ENCODE results near the gene SLC40A1.

Gene SLC40A1

DNA sequence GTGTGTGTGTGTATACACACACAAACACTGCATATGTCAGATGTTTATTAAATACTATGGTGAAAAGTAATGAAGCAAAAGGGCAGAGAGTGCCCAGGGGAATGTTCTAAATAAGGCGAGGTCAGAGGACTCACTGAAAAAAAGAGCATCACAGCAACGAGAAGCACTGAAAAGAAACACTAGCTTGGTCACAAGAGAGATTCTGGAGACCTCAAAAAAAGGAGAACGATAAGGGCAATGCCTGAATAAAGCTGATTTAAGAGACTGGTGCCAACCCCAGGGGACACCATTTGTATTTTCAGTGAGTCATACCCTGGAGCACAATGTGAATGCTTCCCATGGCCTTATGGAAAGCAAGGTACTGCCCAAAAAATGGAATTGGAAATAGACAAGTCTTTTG lies 14.5 kb downstream of the SLC40A1 start:
- no peak for DNase-seq (ENCODE audit: low read depth)

GRCh38 chr2:189561371-189562038 lies 19.1 kb downstream of the SLC40A1 start:
- DNase-seq (ENCODE audit: low read depth), result no peak

DNA sequence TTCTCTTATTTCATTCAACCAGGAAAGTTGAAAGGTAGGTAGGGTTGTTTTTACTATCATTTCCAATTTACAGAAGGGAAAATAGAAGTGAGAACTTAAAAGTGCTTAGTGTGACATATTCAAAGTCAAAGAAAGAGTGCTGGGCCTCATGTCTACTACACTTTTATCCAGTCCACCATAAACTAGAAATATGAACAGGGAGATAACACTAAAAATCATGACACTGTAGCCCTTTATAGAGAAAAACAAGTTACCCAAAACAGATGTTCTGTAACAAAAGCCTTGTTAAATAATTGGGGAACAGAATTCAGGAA lies 20.4 kb downstream of the SLC40A1 start:
- DNase-seq (ENCODE audit: low read depth), result no peak

DNA sequence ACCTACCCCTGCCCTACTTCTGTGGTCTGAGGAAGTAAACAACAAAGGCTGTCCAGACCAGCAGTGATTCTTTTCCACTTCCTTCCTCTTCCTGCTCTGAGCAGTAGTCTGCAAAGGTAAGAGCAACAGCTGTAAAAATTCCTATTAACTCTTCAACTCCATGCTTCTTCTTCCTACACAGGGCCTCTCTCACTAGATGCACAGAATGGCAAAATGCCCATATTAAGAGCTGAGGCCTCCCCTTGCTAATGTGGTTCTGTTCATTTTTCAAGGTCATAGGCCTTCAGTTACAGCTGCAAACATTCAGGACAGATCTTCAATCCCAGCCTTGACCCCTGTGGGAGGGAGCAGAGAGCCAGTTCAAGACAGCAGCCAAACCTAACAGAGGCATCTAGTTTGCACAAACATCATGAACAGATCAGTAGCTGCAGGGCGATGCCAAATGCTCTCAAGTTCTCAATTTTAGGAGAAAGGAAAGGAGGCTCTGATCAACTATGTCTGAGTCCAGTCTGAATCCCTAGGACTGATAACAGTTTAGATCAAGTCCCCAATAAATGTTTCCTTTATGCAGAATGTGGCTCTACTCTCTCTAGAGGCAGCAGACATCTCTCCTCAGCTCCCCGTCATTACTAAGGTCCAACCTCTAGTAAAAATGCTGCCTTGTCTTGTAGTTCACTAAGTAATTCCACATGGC lies 20.9 kb downstream of the SLC40A1 start:
- no peak for DNase-seq (ENCODE audit: low read depth)

- DNase-seq (ENCODE audit: low read depth), result no peak
Measured at GRCh38 chr2:189558516-189559272, 21.9 kb downstream of the SLC40A1 start.

DNA sequence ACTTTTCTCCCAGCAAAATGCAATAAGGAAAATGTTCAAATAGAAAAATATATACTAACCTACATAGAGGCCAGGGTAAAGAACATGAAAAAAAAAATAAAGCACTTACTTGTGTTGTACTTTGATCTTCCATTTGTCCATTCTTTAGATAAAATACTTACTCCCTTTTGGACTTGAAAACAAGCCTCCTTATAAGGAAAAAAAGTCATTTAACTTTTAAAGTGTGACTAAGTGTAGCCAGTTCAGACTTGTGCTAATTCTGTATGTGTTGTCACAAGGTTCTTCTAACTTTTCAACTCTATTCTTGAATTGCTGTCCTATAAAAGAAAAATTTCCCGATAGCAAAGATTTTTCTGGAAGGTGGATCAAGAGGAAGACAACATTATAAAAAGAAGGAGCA lies 23.2 kb downstream of the SLC40A1 start:
- DNase-seq (ENCODE audit: low read depth), result no peak

GRCh38 chr2:189556526-189556925 lies 24.1 kb downstream of the SLC40A1 start:
- DNase-seq (ENCODE audit: low read depth), result no peak

DNA sequence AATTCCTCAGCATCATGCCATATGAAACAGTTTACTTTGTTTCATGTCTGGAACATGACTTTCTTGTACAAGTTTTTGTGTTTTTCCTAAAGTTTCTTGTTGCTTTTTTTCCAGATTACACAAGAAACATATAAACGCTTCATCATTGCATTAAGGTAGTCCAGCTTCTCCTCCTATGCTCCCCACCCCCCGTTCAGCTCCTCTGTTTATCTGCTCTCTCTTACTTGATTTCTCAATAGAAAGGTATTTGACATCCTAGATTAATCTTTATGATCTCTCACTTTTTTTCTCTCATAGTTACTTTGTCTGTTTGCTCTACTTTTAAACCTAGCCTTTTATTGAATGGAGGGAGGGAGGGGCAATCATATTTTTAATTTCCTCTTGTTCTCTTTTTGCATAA lies 25.4 kb downstream of the SLC40A1 start:
- no peak for DNase-seq (ENCODE audit: low read depth)

GRCh38 chr2:189553504-189554088 lies 27.0 kb downstream of the SLC40A1 start:
- no peak for DNase-seq (ENCODE audit: low read depth)

GRCh38 chr2:189552991-189553404 lies 27.6 kb downstream of the SLC40A1 start:
- DNase-seq (ENCODE audit: low read depth), result no peak

GRCh38 chr2:189552334-189552990 lies 28.1 kb downstream of the SLC40A1 start:
- no peak for DNase-seq (ENCODE audit: low read depth)

DNA sequence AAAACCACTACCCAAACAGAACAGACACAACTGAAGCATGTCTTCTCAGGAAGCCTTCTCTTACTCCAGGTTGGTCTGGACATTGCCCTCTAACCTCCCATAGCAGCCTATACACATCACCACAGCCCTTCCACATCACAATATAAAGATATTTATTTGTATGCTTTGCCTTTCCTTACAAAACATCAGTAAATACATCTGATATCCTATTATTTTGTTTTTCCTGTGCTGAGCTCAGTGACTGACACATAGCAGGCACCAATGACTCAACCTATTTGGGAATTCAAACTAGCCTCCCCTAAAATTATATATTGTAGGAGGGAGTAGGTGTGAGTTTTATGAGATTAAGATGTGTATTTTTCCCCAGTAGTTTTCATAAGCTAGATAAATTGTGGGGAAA lies 28.8 kb downstream of the SLC40A1 start:
- no peak for DNase-seq (ENCODE audit: low read depth)

- DNase-seq (ENCODE audit: low read depth), result no peak
Measured at GRCh38 chr2:189549449-189549832, 31.1 kb downstream of the SLC40A1 start.

GRCh38 chr2:189548666-189549448 lies 31.7 kb downstream of the SLC40A1 start:
- no peak for DNase-seq (ENCODE audit: low read depth)

- DNase-seq (ENCODE audit: low read depth), result no peak
Measured at GRCh38 chr2:189545418-189545817, 35.2 kb downstream of the SLC40A1 start.

DNA sequence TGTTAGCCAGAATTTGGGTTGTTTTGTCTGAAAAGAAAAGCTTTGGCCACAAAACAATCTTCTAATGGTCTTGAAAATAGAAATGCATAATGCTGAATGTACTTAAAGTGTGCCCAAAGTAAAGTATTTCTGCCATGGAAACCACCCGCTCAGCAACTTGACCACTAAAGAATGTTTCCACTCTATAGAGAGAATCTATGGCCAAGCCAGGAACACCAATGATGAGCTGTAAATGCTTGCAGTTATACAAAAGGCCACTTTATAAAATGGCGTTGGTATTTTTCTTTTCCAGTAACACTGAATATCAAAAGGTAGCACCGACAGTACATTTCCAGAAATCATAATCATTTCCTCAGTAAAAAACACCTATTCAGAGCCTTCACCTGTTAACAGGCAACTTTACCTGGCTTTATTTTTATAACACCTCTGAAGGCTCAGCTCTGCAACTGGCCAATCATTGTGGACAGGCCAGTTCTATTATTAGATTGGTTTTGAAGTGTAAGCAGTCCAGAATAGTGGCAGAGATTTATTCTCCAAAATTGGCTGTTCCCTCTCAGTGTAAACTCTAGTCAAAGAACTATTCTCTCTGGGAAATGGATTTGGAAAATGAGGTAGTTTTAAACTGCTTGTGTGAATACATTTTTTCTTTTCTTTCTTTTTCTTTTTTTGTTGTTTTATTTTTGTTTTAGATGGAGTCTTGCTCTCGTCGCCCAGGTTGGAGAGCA lies 36.1 kb downstream of the SLC40A1 start:
- no peak for DNase-seq (ENCODE audit: low read depth)

GRCh38 chr2:189543367-189543766 lies 37.2 kb downstream of the SLC40A1 start:
- no peak for DNase-seq (ENCODE audit: low read depth)

- no peak for DNase-seq (ENCODE audit: low read depth)
Measured at GRCh38 chr2:189542145-189542882, 38.3 kb downstream of the SLC40A1 start.

DNA sequence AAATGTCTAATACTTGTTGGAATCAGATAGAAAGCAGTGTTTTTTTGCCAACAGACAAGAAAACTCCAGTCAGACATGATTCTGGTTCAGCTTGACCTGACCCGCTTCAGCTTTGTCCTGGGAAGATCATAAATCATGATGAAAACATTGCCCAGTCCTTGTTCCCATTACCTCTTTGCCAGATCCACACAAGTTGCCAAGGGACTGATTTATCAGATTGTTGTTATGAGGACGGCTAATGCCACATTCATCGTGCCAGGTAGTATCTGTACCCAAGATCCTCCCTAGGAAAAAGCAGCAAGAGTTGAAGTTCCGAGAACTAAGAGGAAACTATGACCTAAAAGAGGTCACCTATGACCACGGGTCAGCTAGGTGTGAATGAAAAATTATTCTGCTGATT lies 39.0 kb downstream of the SLC40A1 start:
- no peak for DNase-seq (ENCODE audit: low read depth)

DNA sequence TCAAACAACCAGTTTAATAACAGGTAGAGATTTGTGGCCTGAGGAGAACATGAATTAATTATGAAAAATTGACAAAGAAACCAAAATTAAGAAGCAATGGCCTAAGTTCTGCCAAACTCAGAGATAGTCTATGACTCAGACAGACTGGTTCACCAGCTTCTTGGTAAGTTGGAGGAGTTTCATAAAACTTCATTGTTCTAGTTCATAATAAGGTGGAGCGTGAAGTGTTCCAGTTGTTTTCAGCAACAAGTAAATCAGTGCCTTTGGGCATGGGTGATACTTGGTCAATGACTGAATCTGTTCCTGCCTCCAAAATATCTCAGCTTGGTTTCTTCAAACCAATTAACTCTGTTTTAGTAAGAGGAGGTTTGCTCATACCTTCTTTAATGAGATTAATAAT lies 40.0 kb downstream of the SLC40A1 start:
- DNase-seq (ENCODE audit: low read depth), result no peak
